Erythroblast (primary cell): Measurements from ENCODE around the gene ZNF835.

ENCODE experiments used
- GATA1 ChIP-seq: IDR thresholded peaks from 2 replicates; pipeline ENCODE4 v1.6.1; 2011; ENCODE audit warnings: low read depth, mild to moderate bottlenecking, control low read depth, low read length, moderate library complexity
- POLR2A ChIP-seq: IDR thresholded peaks from 2 replicates; pipeline ENCODE4 v1.6.1; 2011; ENCODE audit warnings: mild to moderate bottlenecking, low read length

- TF ChIP-seq POLR2A (no peak), GATA1 (no peak)
These were observed 2.9 kb downstream of the ZNF835 start for GRCh38 chr19:56668676-56669075.
